HepG2 (cell line): ENCODE results near the gene MAP3K19. TPM values are rescaled to one million over a fixed set of nuclear protein-coding genes. Genes with fewer than 3 reads are reported as not detected.

Experiments
- ATAD3A ChIP-seq: sonication (generic); formaldehyde crosslinking; IDR thresholded peaks from 2 replicates; pipeline ENCODE4 v1.4.0; 2020; ENCODE audit warnings: missing genetic modification reagents
- ISL2 ChIP-seq: sonication (generic); formaldehyde crosslinking; IDR thresholded peaks from 2 replicates; pipeline ENCODE4 v1.5.0; 2020; ENCODE audit warnings: missing genetic modification reagents
- JUN ChIP-seq: sonication (generic); formaldehyde crosslinking; IDR thresholded peaks from 2 replicates; pipeline ENCODE4 v1.4.0; 2020; ENCODE audit warnings: mild to moderate bottlenecking, missing genetic modification reagents
- KLF16 ChIP-seq, 2 experiments: sonication (generic) in 1 of 2; formaldehyde crosslinking in 1 of 2; IDR thresholded peaks; 2 replicates each; pipeline versions ENCODE4 v1.6.1 to v1.8.0; 2016 to 2023; ENCODE audit warnings: missing genetic modification reagents in 2 of 2, missing compliant biosample characterization in 1 of 2
- ONECUT2 ChIP-seq: sonication (generic); formaldehyde crosslinking; IDR thresholded peaks from 2 replicates; pipeline ENCODE4 v1.4.0; 2020; ENCODE audit warnings: missing genetic modification reagents
- PLRG1 ChIP-seq: fragments of 450-650 bp; conservative IDR thresholded peaks from 2 replicates; pipeline ENCODE4 v1.6.1; 2016
- SMARCE1 ChIP-seq: fragments of 450-650 bp; IDR thresholded peaks from 2 replicates; pipeline ENCODE4 v1.6.1; 2017; ENCODE audit warnings: borderline replicate concordance
- SOX13 ChIP-seq, 3 experiments: fragments of 450-650 bp in 1 of 3; sonication (generic) in 1 of 3; formaldehyde crosslinking in 1 of 3; IDR thresholded peaks in 2 of 3; conservative IDR thresholded peaks in 1 of 3; 2 replicates each; pipeline versions ENCODE4 v1.5.0 to v1.6.1; 2016 to 2020; ENCODE audit warnings: antibody characterized with exemption in 1 of 3, mild to moderate bottlenecking in 1 of 3, missing compliant biosample characterization in 1 of 3, missing genetic modification reagents in 1 of 3, moderate library complexity in 1 of 3
- TMF1 ChIP-seq: sonication (generic); formaldehyde crosslinking; IDR thresholded peaks from 2 replicates; pipeline ENCODE4 v1.8.1; 2022; ENCODE audit warnings: low read depth, missing genetic modification reagents
- ZKSCAN8 ChIP-seq: IDR thresholded peaks from 2 replicates; pipeline ENCODE4 v1.6.1; 2016; ENCODE audit warnings: borderline replicate concordance, missing genetic modification reagents, missing compliant biosample characterization
- ZNF350 ChIP-seq: sonication (generic); formaldehyde crosslinking; IDR thresholded peaks from 2 replicates; pipeline ENCODE4 v1.4.0; 2020; ENCODE audit warnings: mild to moderate bottlenecking, low read depth, missing genetic modification reagents, borderline replicate concordance
- ZNF441 ChIP-seq: sonication (generic); formaldehyde crosslinking; IDR thresholded peaks from 2 replicates; pipeline ENCODE4 v1.7.0; 2021; ENCODE audit warnings: missing genetic modification reagents, borderline replicate concordance
- ZNF672 ChIP-seq: sonication (generic); formaldehyde crosslinking; IDR thresholded peaks from 2 replicates; pipeline ENCODE4 v1.8.1; 2022; ENCODE audit warnings: missing genetic modification reagents
- ZNF775 ChIP-seq: sonication (generic); formaldehyde crosslinking; IDR thresholded peaks from 2 replicates; pipeline ENCODE4 v1.4.0; 2020; ENCODE audit warnings: missing genetic modification reagents, mild to moderate bottlenecking, moderate library complexity, borderline replicate concordance
- ZNF841 ChIP-seq: sonication (generic); formaldehyde crosslinking; IDR thresholded peaks from 2 replicates; pipeline ENCODE4 v1.8.1; 2023; ENCODE audit warnings: missing genetic modification reagents, borderline replicate concordance
- ZNF883 ChIP-seq: sonication (generic); formaldehyde crosslinking; IDR thresholded peaks from 2 replicates; pipeline ENCODE4 v1.5.1; 2020; ENCODE audit warnings: mild to moderate bottlenecking, missing genetic modification reagents; ENCODE audit errors: not compliant biosample characterization
- polyA plus RNA-seq, 8 experiments: library from polyadenylated mRNA; depleted of rRNA in 3 of 8; stranded (reverse) in 7 of 8; unstranded in 1 of 8; fragments of >200 nt; fragmentation: Illumina TruSeq in 4 of 8; extraction: Trizol in 4 of 8; gene quantifications; 2 replicates each; pipeline versions ENCODE4 v1.2.1 to v1.2.3, GENCODE V29; 2011 to 2016; ENCODE audit warnings: low read depth in 4 of 8, missing spikeins in 1 of 8, mixed read lengths in 1 of 8; ENCODE audit not compliant: insufficient read depth in 1 of 8
- total RNA-seq, 5 experiments: library from RNA; depleted of rRNA; stranded (reverse); fragments of >200 nt; fragmentation: Illumina TruSeq; extraction: Trizol; gene quantifications; 2 replicates each; pipeline ENCODE4 v1.2.3, GENCODE V29; 2016; ENCODE audit warnings: low read depth in 1 of 5
- TF ChIP-seq, protein P1 (sequence below): sonication (generic); formaldehyde crosslinking; IDR thresholded peaks from one replicate; pipeline ENCODE4 v1.5.1; 2020; ENCODE audit warnings: mild to moderate bottlenecking, missing genetic modification reagents; ENCODE audit errors: not compliant biosample characterization
- TF ChIP-seq, protein P2 (sequence below): sonication (generic); formaldehyde crosslinking; IDR thresholded peaks from 2 replicates; pipeline ENCODE4 v1.5.0; 2020; ENCODE audit warnings: mild to moderate bottlenecking, missing genetic modification reagents, moderate library complexity
- TF ChIP-seq, protein P3 (sequence below): IDR thresholded peaks from 2 replicates; pipeline ENCODE4 v1.6.1; 2016; ENCODE audit warnings: low read depth, borderline replicate concordance

The MAP3K19 gene
- total and polyA plus RNA-seq, 2 of the 13 experiments (the other 11 are each of a cell fraction or from before 2014, with no cell fraction given) = not detected

DNA sequence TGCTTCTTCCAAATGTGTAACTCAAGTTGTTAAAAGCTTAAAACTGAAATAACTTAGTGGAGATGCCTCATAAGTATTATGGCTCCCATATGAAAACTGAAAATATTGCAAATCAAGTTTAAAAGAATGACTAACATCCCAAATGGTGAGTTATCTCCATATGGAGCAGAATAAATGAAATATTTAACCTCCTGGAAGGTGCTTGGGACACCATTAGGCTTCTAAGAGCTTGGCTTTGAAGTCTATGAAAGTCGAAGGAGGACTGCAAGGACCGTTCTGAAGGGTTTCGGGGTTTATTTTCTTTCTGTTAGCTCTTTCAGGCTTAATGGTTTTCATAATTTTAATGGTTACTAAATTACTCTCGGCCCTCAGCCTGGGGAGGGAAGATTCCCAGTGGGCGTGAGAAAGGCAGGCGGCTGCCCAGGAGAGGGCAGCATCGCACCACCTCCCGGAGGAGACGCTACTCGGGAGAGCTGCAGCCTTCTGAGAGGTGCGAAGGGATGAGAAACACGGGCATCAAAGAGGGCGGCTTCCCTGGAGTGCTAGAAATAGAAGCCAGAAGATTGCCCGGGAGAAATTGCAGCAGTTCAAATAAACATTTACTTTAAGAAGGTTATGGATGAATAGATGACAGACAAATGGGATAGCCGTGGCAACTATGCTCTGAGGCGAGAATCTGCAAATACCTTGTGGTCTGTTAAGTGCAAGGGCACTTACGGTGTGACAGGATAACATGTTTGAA lies 43.1 kb downstream of the MAP3K19 start (continued):
- TF ChIP-seq, protein P1, sequence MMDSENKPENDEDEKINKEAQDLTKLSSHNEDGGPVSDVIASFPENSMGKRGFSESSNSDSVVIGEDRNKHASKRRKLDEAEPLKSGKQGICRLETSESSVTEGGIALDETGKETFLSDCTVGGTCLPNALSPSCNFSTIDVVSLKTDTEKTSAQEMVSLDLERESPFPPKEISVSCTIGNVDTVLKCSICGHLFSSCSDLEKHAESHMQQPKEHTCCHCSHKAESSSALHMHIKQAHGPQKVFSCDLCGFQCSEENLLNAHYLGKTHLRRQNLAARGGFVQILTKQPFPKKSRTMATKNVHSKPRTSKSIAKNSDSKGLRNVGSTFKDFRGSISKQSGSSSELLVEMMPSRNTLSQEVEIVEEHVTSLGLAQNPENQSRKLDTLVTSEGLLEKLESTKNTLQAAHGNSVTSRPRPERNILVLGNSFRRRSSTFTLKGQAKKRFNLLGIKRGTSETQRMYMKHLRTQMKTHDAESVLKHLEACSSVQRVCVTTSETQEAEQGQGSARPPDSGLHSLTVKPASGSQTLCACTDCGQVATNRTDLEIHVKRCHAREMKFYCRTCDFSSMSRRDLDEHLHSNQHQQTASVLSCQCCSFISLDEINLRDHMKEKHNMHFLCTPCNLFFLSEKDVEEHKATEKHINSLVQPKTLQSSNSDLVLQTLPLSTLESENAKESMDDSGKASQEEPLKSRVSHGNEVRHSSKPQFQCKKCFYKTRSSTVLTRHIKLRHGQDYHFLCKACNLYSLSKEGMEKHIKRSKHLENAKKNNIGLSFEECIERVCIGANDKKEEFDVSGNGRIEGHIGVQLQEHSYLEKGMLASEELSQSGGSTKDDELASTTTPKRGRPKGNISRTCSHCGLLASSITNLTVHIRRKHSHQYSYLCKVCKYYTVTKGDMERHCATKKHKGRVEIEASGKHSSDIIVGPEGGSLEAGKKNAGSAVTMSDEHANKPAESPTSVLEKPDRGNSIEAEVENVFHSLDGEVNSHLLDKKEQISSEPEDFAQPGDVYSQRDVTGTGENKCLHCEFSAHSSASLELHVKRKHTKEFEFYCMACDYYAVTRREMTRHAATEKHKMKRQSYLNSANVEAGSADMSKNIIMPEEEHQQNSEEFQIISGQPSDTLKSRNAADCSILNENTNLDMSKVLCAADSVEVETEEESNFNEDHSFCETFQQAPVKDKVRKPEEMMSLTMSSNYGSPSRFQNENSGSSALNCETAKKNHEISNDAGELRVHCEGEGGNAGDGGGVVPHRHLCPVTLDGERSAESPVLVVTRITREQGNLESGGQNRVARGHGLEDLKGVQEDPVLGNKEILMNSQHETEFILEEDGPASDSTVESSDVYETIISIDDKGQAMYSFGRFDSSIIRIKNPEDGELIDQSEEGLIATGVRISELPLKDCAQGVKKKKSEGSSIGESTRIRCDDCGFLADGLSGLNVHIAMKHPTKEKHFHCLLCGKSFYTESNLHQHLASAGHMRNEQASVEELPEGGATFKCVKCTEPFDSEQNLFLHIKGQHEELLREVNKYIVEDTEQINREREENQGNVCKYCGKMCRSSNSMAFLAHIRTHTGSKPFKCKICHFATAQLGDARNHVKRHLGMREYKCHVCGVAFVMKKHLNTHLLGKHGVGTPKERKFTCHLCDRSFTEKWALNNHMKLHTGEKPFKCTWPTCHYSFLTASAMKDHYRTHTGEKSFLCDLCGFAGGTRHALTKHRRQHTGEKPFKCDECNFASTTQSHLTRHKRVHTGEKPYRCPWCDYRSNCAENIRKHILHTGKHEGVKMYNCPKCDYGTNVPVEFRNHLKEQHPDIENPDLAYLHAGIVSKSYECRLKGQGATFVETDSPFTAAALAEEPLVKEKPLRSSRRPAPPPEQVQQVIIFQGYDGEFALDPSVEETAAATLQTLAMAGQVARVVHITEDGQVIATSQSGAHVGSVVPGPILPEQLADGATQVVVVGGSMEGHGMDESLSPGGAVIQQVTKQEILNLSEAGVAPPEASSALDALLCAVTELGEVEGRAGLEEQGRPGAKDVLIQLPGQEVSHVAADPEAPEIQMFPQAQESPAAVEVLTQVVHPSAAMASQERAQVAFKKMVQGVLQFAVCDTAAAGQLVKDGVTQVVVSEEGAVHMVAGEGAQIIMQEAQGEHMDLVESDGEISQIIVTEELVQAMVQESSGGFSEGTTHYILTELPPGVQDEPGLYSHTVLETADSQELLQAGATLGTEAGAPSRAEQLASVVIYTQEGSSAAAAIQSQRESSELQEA (CRISPR knock-in tag) = no peak
- TF ChIP-seq ISL2 (no peak), ZNF841 (CRISPR knock-in tag) (no peak), JUN (no peak), ONECUT2 (CRISPR knock-in tag) (no peak), ZNF775 (CRISPR knock-in tag) (no peak), ZNF883 (CRISPR knock-in tag) (no peak), ZKSCAN8 (CRISPR knock-in tag) (no peak), ZNF672 (CRISPR knock-in tag) (no peak), ATAD3A (CRISPR knock-in tag) (no peak), SOX13 (IDR thresholded peaks at IDR 0.05) (no peak), SOX13 (CRISPR knock-in tag; conservative IDR thresholded peaks at IDR 0.05 in 1 of 2, IDR thresholded peaks at IDR 0.05 in 1 of 2) (no peak), ZNF441 (CRISPR knock-in tag) (0 out of 2 replicates have a peak, but pooled peaks have one; percentile 25), ZNF350 (CRISPR knock-in tag) (peak; percentile 52; the same call in 1 of the 2 replicates), KLF16 (CRISPR knock-in tag; IDR thresholded peaks at IDR 0.05) (peak in 1 of 2 experiments; percentile 61; a peak in 1 of 4 replicates), SMARCE1 (no peak), PLRG1 (no peak), TMF1 (CRISPR knock-in tag) (no peak)
- TF ChIP-seq, protein P2, sequence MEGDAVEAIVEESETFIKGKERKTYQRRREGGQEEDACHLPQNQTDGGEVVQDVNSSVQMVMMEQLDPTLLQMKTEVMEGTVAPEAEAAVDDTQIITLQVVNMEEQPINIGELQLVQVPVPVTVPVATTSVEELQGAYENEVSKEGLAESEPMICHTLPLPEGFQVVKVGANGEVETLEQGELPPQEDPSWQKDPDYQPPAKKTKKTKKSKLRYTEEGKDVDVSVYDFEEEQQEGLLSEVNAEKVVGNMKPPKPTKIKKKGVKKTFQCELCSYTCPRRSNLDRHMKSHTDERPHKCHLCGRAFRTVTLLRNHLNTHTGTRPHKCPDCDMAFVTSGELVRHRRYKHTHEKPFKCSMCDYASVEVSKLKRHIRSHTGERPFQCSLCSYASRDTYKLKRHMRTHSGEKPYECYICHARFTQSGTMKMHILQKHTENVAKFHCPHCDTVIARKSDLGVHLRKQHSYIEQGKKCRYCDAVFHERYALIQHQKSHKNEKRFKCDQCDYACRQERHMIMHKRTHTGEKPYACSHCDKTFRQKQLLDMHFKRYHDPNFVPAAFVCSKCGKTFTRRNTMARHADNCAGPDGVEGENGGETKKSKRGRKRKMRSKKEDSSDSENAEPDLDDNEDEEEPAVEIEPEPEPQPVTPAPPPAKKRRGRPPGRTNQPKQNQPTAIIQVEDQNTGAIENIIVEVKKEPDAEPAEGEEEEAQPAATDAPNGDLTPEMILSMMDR (CRISPR knock-in tag) = peak; percentile 98
- TF ChIP-seq, protein P3, sequence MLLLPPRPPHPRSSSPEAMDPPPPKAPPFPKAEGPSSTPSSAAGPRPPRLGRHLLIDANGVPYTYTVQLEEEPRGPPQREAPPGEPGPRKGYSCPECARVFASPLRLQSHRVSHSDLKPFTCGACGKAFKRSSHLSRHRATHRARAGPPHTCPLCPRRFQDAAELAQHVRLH (CRISPR knock-in tag) = peak; percentile 81; the same call in 1 of the 2 replicates
